Trophoblast cell (in vitro differentiated cells and primary cell): ENCODE data around the gene ABTB2.
"Not testable (repeated sequence)": the region's sequence is repeated elsewhere in the genome, so short reads cannot be mapped to it uniquely, and the experiment has no call there.

Experiments
- DNase-seq, 2 donors: peaks; one replicate each; pipeline ENCODE4 v3.0.0-alpha.2; 2016
- H2AFZ ChIP-seq: 2 replicates; pipeline ENCODE4 v1.6.1; 2013; ENCODE audit warnings: low read length, moderate library complexity, mild to moderate bottlenecking; ENCODE audit not compliant: insufficient read depth, poor library complexity
- H2AK5ac ChIP-seq: 2 replicates; pipeline ENCODE4 v1.6.1; 2013; ENCODE audit warnings: mild to moderate bottlenecking, low read length
- H2BK120ac ChIP-seq: 2 replicates; pipeline ENCODE4 v1.6.1; 2013; ENCODE audit warnings: low read length, mild to moderate bottlenecking, moderate library complexity; ENCODE audit not compliant: insufficient read depth, poor library complexity
- H2BK12ac ChIP-seq: 2 replicates; pipeline ENCODE4 v1.6.1; 2013; ENCODE audit warnings: mild to moderate bottlenecking, low read length, moderate library complexity
- H2BK5ac ChIP-seq: 2 replicates; pipeline ENCODE4 v1.6.1; 2013; ENCODE audit warnings: low read length, low read depth, moderate library complexity, mild to moderate bottlenecking; ENCODE audit not compliant: poor library complexity
- H3K14ac ChIP-seq: 2 replicates; pipeline ENCODE4 v1.6.1; 2013; ENCODE audit warnings: mild to moderate bottlenecking, low read length
- H3K18ac ChIP-seq: 2 replicates; pipeline ENCODE4 v1.6.1; 2013; ENCODE audit warnings: mild to moderate bottlenecking, low read length
- H3K23ac ChIP-seq: 2 replicates; pipeline ENCODE4 v1.6.1; 2013; ENCODE audit warnings: low read length
- H3K27ac ChIP-seq: 2 replicates; pipeline ENCODE4 v1.5.1; 2013; ENCODE audit warnings: low read depth, mild to moderate bottlenecking, inconsistent platforms, low read length, moderate library complexity
- H3K27me3 ChIP-seq: 2 replicates; pipeline ENCODE4 v1.6.1; 2013; ENCODE audit warnings: inconsistent platforms, mild to moderate bottlenecking, low read length, moderate library complexity; ENCODE audit not compliant: insufficient read depth
- H3K36me3 ChIP-seq, 2 experiments: 1 replicate in 1 of 2; 2 replicates in 1 of 2; pipeline ENCODE4 v1.6.1; 2013; ENCODE audit warnings: low read length in 2 of 2, mild to moderate bottlenecking in 2 of 2, moderate library complexity in 1 of 2; ENCODE audit not compliant: insufficient read depth in 2 of 2, control insufficient read depth in 1 of 2
- H3K4ac ChIP-seq: 2 replicates; pipeline ENCODE4 v1.6.1; 2013; ENCODE audit warnings: low read depth, mild to moderate bottlenecking, low read length, moderate library complexity
- H3K4me1 ChIP-seq, 2 experiments: 1 replicate in 1 of 2; 2 replicates in 1 of 2; pipeline ENCODE4 v1.6.1; 2013; ENCODE audit warnings: low read length in 2 of 2, mild to moderate bottlenecking in 2 of 2, moderate library complexity in 1 of 2; ENCODE audit not compliant: insufficient read depth in 2 of 2, control insufficient read depth in 1 of 2
- H3K4me2 ChIP-seq: 2 replicates; pipeline ENCODE4 v1.6.1; 2013; ENCODE audit warnings: inconsistent platforms, mild to moderate bottlenecking, low read length, moderate library complexity
- H3K4me3 ChIP-seq: 2 replicates; pipeline ENCODE4 v1.5.1; 2013; ENCODE audit warnings: mild to moderate bottlenecking, low read depth, low read length, inconsistent platforms
- H3K79me1 ChIP-seq: one replicate; pipeline ENCODE4 v1.6.1; 2013; ENCODE audit warnings: low read length
- H3K79me2 ChIP-seq: 2 replicates; pipeline ENCODE4 v1.6.1; 2013; ENCODE audit warnings: low read length, mild to moderate bottlenecking; ENCODE audit not compliant: control insufficient read depth, insufficient read depth, poor library complexity
- H3K9ac ChIP-seq: 2 replicates; pipeline ENCODE4 v1.6.1; 2013; ENCODE audit warnings: mild to moderate bottlenecking, low read length
- H3K9me3 ChIP-seq: 2 replicates; pipeline ENCODE4 v1.6.1; 2013; ENCODE audit warnings: low read depth, mild to moderate bottlenecking, control low read depth, inconsistent platforms, low read length; ENCODE audit not compliant: insufficient read depth
- H4K12ac ChIP-seq: 2 replicates; pipeline ENCODE4 v1.6.1; 2013; ENCODE audit warnings: low read depth, mild to moderate bottlenecking, low read length, moderate library complexity
- H4K8ac ChIP-seq: 2 replicates; pipeline ENCODE4 v1.6.1; 2013; ENCODE audit warnings: low read depth, mild to moderate bottlenecking, low read length, moderate library complexity
- H4K91ac ChIP-seq: one replicate; pipeline ENCODE4 v1.6.1; 2013; ENCODE audit warnings: low read depth, mild to moderate bottlenecking, low read length, moderate library complexity
- WGBS: extraction: QIAGEN DNeasy Blood & Tissue Kit; methylation state at CpG from one replicate; pipeline ENCODE4 v1.1.7; 2013; ENCODE audit warnings: missing lambda C conversion rate; ENCODE audit not compliant: insufficient read length, insufficient coverage; ENCODE audit errors: extremely low coverage; 5-methylcytosine and 5-hydroxymethylcytosine counted together

Gene ABTB2

DNA sequence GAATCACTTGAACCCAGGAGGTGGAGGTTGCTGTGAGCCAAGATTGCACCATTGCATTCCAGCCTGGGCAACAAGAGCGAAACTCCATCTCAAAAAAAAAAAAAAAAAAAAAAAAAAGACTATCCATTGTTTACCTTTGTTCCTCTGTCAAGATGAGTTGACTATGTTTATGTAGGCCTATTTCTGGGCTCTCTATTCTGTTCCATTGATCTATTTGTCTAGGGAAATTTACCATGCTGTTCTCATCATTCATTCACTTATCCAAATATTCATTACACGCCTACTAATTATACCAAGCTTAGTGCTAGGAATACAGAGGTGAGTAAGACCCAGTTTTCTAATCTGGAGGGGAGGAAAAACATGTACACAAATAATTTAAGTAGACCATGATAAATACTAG is 139.1 kb downstream of the ABTB2 start:
- not testable (repeated sequence) for H4K12ac ChIP-seq, H3K79me2 ChIP-seq, H3K27me3 ChIP-seq, H2BK120ac ChIP-seq, H3K27ac ChIP-seq, H3K18ac ChIP-seq, H2BK12ac ChIP-seq, H2AFZ ChIP-seq, H2BK5ac ChIP-seq, H3K4me1 ChIP-seq, DNase-seq, H2AK5ac ChIP-seq, H3K9ac ChIP-seq, H3K79me1 ChIP-seq, H3K4me3 ChIP-seq, H3K36me3 ChIP-seq, H4K8ac ChIP-seq, H3K23ac ChIP-seq, H4K91ac ChIP-seq, H3K4ac ChIP-seq, H3K14ac ChIP-seq, H3K9me3 ChIP-seq, H3K4me2 ChIP-seq
- no CpG with 5 or more reads among the region's 2 CpGs for WGBS

DNA sequence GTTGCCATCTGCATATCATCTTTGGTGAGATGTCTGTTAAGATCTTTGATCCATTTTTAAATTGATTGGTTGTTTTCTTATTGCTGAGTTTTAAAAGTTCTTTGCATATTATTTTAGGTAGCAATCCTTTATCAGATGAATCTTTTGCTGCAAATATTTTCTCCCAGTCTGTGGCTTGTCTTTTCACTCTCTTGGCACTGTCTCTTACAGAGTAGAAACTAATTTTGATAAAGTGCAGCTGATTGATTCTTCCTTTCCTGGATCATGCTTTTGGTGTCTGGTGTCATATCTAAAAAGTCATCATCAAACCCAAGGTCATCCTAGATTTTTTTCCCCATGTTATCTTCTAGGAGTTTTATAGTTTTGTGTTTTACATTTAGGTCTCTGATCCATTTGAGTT is 139.7 kb downstream of the ABTB2 start:
- H2AK5ac ChIP-seq, result no peak overlapping the region
- H3K4me1 ChIP-seq, result peaks cover 3 to 4% of the 10 kb centered on the region in 2 experiments
- H3K23ac ChIP-seq, result no peak overlapping the region
- H3K18ac ChIP-seq, result no peak overlapping the region
- H2BK12ac ChIP-seq, result no peak overlapping the region
- no peak overlapping the region for H4K91ac ChIP-seq
- no peak overlapping the region for H2AFZ ChIP-seq
- H3K14ac ChIP-seq, result no peak overlapping the region
- H4K8ac ChIP-seq, result no peak overlapping the region
- H3K4ac ChIP-seq, result no peak overlapping the region
- H3K27me3 ChIP-seq, result no peaks in the 10 kb centered on the region
- no peak overlapping the region for H3K27ac ChIP-seq
- no peak overlapping the region for H3K4me2 ChIP-seq
- H2BK5ac ChIP-seq, result no peak overlapping the region
- no peaks in the 10 kb centered on the region for H3K79me2 ChIP-seq
- no peak overlapping the region for H3K9ac ChIP-seq
- peaks cover 2% of the 10 kb centered on the region for H3K9me3 ChIP-seq
- H3K79me1 ChIP-seq, result no peaks in the 10 kb centered on the region
- H4K12ac ChIP-seq, result no peak overlapping the region
- no peak overlapping the region for H3K4me3 ChIP-seq
- DNase-seq, result no peak
- no peak overlapping the region for H2BK120ac ChIP-seq
- H3K36me3 ChIP-seq, result no peaks in the 10 kb centered on the region

DNA sequence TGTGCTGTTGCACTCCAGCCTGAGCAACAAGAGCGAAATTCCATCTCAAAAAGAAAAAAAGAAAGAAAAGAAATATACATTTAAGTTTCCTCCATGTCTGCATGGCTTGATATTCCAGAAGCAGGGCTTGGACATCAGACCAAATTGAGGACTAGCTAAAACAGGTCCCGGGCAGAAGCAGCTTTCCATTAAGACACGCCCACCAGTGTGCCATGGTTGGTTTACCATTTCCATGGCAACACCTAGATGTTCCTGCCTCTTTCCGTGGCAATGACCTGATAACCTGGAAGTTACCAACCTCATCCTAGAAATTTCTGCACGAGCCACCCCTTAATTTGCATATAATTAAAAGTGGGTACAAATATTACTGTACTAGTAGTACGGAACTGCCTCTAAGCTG is 141.1 kb downstream of the ABTB2 start:
- H3K14ac ChIP-seq, result no peak overlapping the region
- H2AFZ ChIP-seq, result no peak overlapping the region
- no peak overlapping the region for H4K8ac ChIP-seq
- H2AK5ac ChIP-seq, result no peak overlapping the region
- DNase-seq, result no peak
- no peak overlapping the region for H4K91ac ChIP-seq
- no peak overlapping the region for H2BK120ac ChIP-seq
- no peak overlapping the region for H3K9ac ChIP-seq
- no peaks in the 10 kb centered on the region for H3K79me1 ChIP-seq
- H3K27ac ChIP-seq, result no peak overlapping the region
- no peaks in the 10 kb centered on the region for H3K79me2 ChIP-seq
- no peak overlapping the region for H4K12ac ChIP-seq
- H2BK5ac ChIP-seq, result no peak overlapping the region
- H3K9me3 ChIP-seq, result peaks cover 2% of the 10 kb centered on the region
- no peaks in the 10 kb centered on the region for H3K36me3 ChIP-seq
- no peak overlapping the region for H3K4me3 ChIP-seq
- H3K4me2 ChIP-seq, result no peak overlapping the region
- H3K4me1 ChIP-seq, result no peaks in the 10 kb centered on the region
- no peak overlapping the region for H2BK12ac ChIP-seq
- no peak overlapping the region for H3K23ac ChIP-seq
- no CpG with 5 or more reads among the region's 6 CpGs for WGBS
- no peak overlapping the region for H3K18ac ChIP-seq
- H3K27me3 ChIP-seq, result no peaks in the 10 kb centered on the region
- no peak overlapping the region for H3K4ac ChIP-seq

DNA sequence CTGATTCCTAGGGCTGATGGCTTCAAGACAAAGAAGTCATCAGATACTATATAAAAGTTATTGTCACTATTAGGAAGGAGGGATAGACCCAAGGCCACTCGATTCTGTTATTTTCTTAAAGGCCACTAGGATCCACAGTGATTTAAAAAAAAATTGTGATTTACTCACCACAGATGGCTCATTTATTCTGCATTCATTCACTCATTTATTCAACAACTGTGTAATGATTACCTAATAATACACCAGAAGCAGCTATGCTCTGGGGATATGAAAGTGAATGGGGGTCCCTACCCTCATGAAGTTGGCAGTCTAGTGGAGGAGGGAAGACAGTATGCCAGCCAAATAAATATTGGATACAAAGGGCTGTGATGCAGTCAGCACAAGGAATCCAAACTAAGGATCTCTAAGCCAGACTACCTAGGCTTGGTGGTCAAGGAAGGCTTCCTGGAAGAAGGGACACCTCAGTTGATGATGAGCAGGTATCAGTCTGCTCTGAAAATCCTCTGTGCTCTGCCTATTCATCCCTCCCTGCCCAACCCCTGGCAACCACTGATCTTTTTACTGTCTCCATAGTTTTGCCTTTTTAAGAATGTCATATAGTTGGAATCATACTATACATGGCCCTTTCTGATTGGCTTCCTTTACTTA is 141.9 kb downstream of the ABTB2 start:
- Histone ChIP-seq H3K4me2 (no peak overlapping the region), H3K36me3 (no peaks in the 10 kb centered on the region), H4K12ac (no peak overlapping the region), H2AFZ (no peak overlapping the region), H2AK5ac (no peak overlapping the region), H3K4ac (no peak overlapping the region), H3K27me3 (no peaks in the 10 kb centered on the region), H2BK120ac (no peak overlapping the region), H2BK12ac (no peak overlapping the region), H3K9me3 (peaks cover 2% of the 10 kb centered on the region), H3K4me1 (no peaks in the 10 kb centered on the region), H4K91ac (no peak overlapping the region), H4K8ac (no peak overlapping the region), H3K18ac (no peak overlapping the region), H3K4me3 (no peak overlapping the region), H3K79me1 (no peaks in the 10 kb centered on the region), H3K14ac (no peak overlapping the region), H3K23ac (no peak overlapping the region), H3K79me2 (no peaks in the 10 kb centered on the region), H3K27ac (no peak overlapping the region), H3K9ac (no peak overlapping the region), H2BK5ac (no peak overlapping the region)
- no peak for DNase-seq
- WGBS, result no CpG with 5 or more reads among the region's 1 CpG
